Mesendoderm (in vitro differentiated cells): ENCODE measurements around the gene MYO1E.

Experiments
- DNase-seq: peaks from one replicate; pipeline ENCODE4 v3.0.0; 2013
- H2AK5ac ChIP-seq: 2 replicates; pipeline ENCODE4 v1.6.1; 2013; ENCODE audit warnings: low read length, inconsistent platforms
- H2BK120ac ChIP-seq: 2 replicates; pipeline ENCODE4 v1.6.1; 2013; ENCODE audit warnings: low read depth, mild to moderate bottlenecking, low read length, moderate library complexity, mixed read lengths
- H2BK15ac ChIP-seq: replicated peaks from 2 replicates; pipeline ENCODE4 v1.6.1; 2013; ENCODE audit warnings: low read depth, mild to moderate bottlenecking, moderate library complexity
- H2BK5ac ChIP-seq: 2 replicates; pipeline ENCODE4 v1.6.1; 2013; ENCODE audit warnings: low read length, inconsistent platforms
- H3K18ac ChIP-seq: 2 replicates; pipeline ENCODE4 v1.6.1; 2013; ENCODE audit warnings: mild to moderate bottlenecking, low read length, mixed read lengths
- H3K23ac ChIP-seq: one replicate; pipeline ENCODE4 v1.6.1; 2013; ENCODE audit warnings: low read length
- H3K27ac ChIP-seq: 2 replicates; pipeline ENCODE4 v1.5.1; 2013; ENCODE audit warnings: low read depth, mild to moderate bottlenecking, inconsistent platforms, low read length, moderate library complexity
- H3K27me3 ChIP-seq: 2 replicates; pipeline ENCODE4 v1.6.1; 2013; ENCODE audit warnings: low read length, control low read depth, mild to moderate bottlenecking, inconsistent platforms; ENCODE audit not compliant: insufficient read depth, poor library complexity
- H3K36me3 ChIP-seq: 2 replicates; pipeline ENCODE4 v1.6.1; 2013; ENCODE audit warnings: low read length, inconsistent platforms; ENCODE audit not compliant: control insufficient read depth, insufficient read depth
- H3K4ac ChIP-seq: one replicate; pipeline ENCODE4 v1.6.1; 2013; ENCODE audit warnings: low read depth, mild to moderate bottlenecking, low read length, moderate library complexity
- H3K4me1 ChIP-seq: 2 replicates; pipeline ENCODE4 v1.6.1; 2013; ENCODE audit warnings: low read depth, low read length, inconsistent platforms; ENCODE audit not compliant: control insufficient read depth
- H3K4me2 ChIP-seq: 2 replicates; pipeline ENCODE4 v1.6.1; 2013; ENCODE audit warnings: low read length
- H3K4me3 ChIP-seq: 2 replicates; pipeline ENCODE4 v1.5.1; 2013; ENCODE audit warnings: mild to moderate bottlenecking, low read length
- H3K56ac ChIP-seq: one replicate; pipeline ENCODE4 v1.6.1; 2013; ENCODE audit warnings: low read length
- H3K79me1 ChIP-seq: 2 replicates; pipeline ENCODE4 v1.6.1; 2013; ENCODE audit warnings: low read length, inconsistent platforms
- H3K79me2 ChIP-seq: 2 replicates; pipeline ENCODE4 v1.6.1; 2013; ENCODE audit warnings: mild to moderate bottlenecking, low read length; ENCODE audit not compliant: control insufficient read depth, insufficient read depth
- H3K9ac ChIP-seq: 2 replicates; pipeline ENCODE4 v1.6.1; 2013; ENCODE audit warnings: low read length, inconsistent platforms
- H4K5ac ChIP-seq: one replicate; pipeline ENCODE4 v1.6.1; 2013; ENCODE audit warnings: low read length
- H4K8ac ChIP-seq: one replicate; pipeline ENCODE4 v1.6.1; 2013; ENCODE audit warnings: low read depth, mild to moderate bottlenecking, control low read depth, low read length, moderate library complexity
- WGBS: extraction: QIAGEN DNeasy Blood & Tissue Kit; methylation state at CpG from one replicate; pipeline ENCODE4 v1.1.7; 2013; ENCODE audit warnings: low lambda C conversion rate, missing lambda C conversion rate; ENCODE audit not compliant: insufficient coverage; ENCODE audit errors: extremely low coverage; 5-methylcytosine and 5-hydroxymethylcytosine counted together

MYO1E gene

DNA sequence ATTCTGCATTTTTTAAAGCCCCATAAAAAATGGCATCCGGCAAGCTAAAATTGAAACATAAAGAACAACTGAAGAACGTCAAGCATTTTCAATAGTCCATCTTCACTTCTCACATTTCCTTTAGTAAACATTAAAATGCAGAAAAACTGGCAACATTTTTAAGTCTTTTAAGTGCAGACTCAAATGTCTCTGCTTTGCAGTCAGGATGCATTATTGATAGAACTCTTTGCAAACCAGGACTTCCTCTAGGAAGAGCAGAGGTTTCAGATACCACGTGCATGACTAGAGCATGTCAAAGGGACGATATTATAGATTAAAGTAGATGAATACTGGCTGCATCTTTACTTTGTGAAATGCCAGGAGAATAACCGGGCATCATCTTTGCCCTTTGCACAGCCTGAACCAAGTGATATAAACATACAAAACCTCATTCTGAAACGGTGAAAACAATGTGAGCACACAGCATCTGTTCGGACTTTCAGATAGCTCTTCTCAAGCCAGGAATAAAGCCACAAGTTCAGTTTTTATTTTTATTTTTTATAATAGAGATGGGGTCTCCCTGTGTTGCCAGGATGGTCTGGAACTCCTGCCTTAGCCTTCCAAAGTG lies 101.0 kb downstream of the MYO1E start:
- Histone ChIP-seq H3K4me2 (no peak overlapping the region), H3K23ac (no peak overlapping the region), H3K27ac (no peak overlapping the region), H3K36me3 (no peaks in the 10 kb centered on the region), H2BK120ac (no peak overlapping the region), H4K8ac (no peak overlapping the region), H2AK5ac (no peak overlapping the region), H3K56ac (no peak overlapping the region), H3K4me3 (no peak overlapping the region), H2BK15ac (no peak overlapping the region), H4K5ac (no peak overlapping the region), H3K4me1 (peaks cover 4% of the 10 kb centered on the region), H3K9ac (no peak overlapping the region), H3K27me3 (no peaks in the 10 kb centered on the region), H3K18ac (no peak overlapping the region), H3K4ac (no peak overlapping the region), H3K79me2 (no peaks in the 10 kb centered on the region), H3K79me1 (no peaks in the 10 kb centered on the region), H2BK5ac (no peak overlapping the region)
- WGBS, result no CpG with 5 or more reads among the region's 7 CpGs
- no peak for DNase-seq

- DNase-seq, result no peak
- no CpG with 5 or more reads among the region's 10 CpGs for WGBS
Observed at GRCh38 chr15:59268852-59269407, 103.7 kb downstream of the MYO1E start.

GRCh38 chr15:59268168-59268851 lies 104.4 kb downstream of the MYO1E start:
- no peaks in the 10 kb centered on the region for H3K4me1 ChIP-seq
- H4K5ac ChIP-seq, result no peak overlapping the region
- no peak overlapping the region for H2BK120ac ChIP-seq
- H3K79me1 ChIP-seq, result no peaks in the 10 kb centered on the region
- H3K4me2 ChIP-seq, result no peak overlapping the region
- no peak overlapping the region for H4K8ac ChIP-seq
- H3K4me3 ChIP-seq, result no peak overlapping the region
- H3K79me2 ChIP-seq, result no peaks in the 10 kb centered on the region
- H3K18ac ChIP-seq, result no peak overlapping the region
- H3K56ac ChIP-seq, result no peak overlapping the region
- H2BK15ac ChIP-seq, result no peak overlapping the region
- H3K27ac ChIP-seq, result no peak overlapping the region
- H2BK5ac ChIP-seq, result no peak overlapping the region
- no peak for DNase-seq
- no CpG with 5 or more reads among the region's 3 CpGs for WGBS
- no peak overlapping the region for H3K4ac ChIP-seq
- no peaks in the 10 kb centered on the region for H3K36me3 ChIP-seq
- no peak overlapping the region for H2AK5ac ChIP-seq
- no peak overlapping the region for H3K9ac ChIP-seq
- no peak overlapping the region for H3K23ac ChIP-seq
- H3K27me3 ChIP-seq, result no peaks in the 10 kb centered on the region

More at GRCh38 chr15:59268852-59269407, 103.7 kb downstream of the MYO1E start:
- Histone ChIP-seq H2AK5ac (no peak overlapping the region), H3K4me1 (no peaks in the 10 kb centered on the region), H3K56ac (no peak overlapping the region), H3K4me3 (no peak overlapping the region), H3K23ac (no peak overlapping the region), H2BK15ac (no peak overlapping the region), H2BK120ac (no peak overlapping the region), H2BK5ac (no peak overlapping the region), H3K9ac (no peak overlapping the region), H3K18ac (no peak overlapping the region), H3K27me3 (no peaks in the 10 kb centered on the region), H4K5ac (no peak overlapping the region), H3K36me3 (no peaks in the 10 kb centered on the region), H4K8ac (no peak overlapping the region), H3K27ac (no peak overlapping the region), H3K4ac (no peak overlapping the region), H3K79me1 (no peaks in the 10 kb centered on the region), H3K79me2 (no peaks in the 10 kb centered on the region), H3K4me2 (no peak overlapping the region)

DNA sequence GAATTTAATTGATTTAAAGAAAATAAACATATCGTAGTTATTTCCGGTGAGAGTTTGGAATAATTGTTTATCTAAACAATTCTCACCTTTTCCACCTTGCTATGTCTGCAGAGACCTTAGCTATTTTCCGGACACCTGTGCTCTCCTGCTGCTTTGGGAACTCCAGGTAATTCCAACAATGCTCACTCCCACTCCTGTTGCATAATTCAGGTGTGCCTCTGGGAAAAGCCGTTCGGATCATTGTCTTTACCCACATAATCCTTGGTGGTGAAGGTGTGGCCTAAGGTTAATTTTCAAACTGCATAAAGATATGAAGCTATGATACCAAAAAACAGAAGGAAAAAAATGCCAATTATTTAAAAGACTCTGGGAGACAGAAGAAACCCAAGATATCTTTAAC lies 106.6 kb downstream of the MYO1E start:
- Histone ChIP-seq H3K4me2 (no peak overlapping the region), H3K79me1 (no peaks in the 10 kb centered on the region), H4K5ac (no peak overlapping the region), H3K4me3 (no peak overlapping the region), H3K18ac (no peak overlapping the region), H3K36me3 (no peaks in the 10 kb centered on the region), H3K4me1 (no peaks in the 10 kb centered on the region), H2BK15ac (no peak overlapping the region), H3K27ac (no peak overlapping the region), H3K79me2 (no peaks in the 10 kb centered on the region), H3K4ac (no peak overlapping the region), H3K56ac (no peak overlapping the region), H2AK5ac (no peak overlapping the region), H3K27me3 (no peaks in the 10 kb centered on the region), H4K8ac (no peak overlapping the region), H2BK120ac (no peak overlapping the region), H3K23ac (no peak overlapping the region), H3K9ac (no peak overlapping the region), H2BK5ac (no peak overlapping the region)
- 100% methylated on average over 1 of the region's 5 CpGs for WGBS
- no peak for DNase-seq

GRCh38 chr15:59262316-59262715 lies 110.4 kb downstream of the MYO1E start:
- Histone ChIP-seq H3K4ac (no peak overlapping the region), H3K56ac (no peak overlapping the region), H4K8ac (no peak overlapping the region), H2BK5ac (no peak overlapping the region), H2BK15ac (no peak overlapping the region), H3K4me3 (no peak overlapping the region), H2BK120ac (no peak overlapping the region), H3K79me1 (no peaks in the 10 kb centered on the region), H4K5ac (no peak overlapping the region), H3K27ac (no peak overlapping the region), H3K4me2 (no peak overlapping the region), H3K23ac (no peak overlapping the region), H3K79me2 (no peaks in the 10 kb centered on the region), H2AK5ac (no peak overlapping the region), H3K9ac (no peak overlapping the region), H3K4me1 (no peaks in the 10 kb centered on the region), H3K36me3 (no peaks in the 10 kb centered on the region), H3K18ac (no peak overlapping the region), H3K27me3 (no peaks in the 10 kb centered on the region)
- no CpG with 5 or more reads among the region's 7 CpGs for WGBS
- no peak for DNase-seq
